Measurements from ENCODE around the gene GRAMD4. TPM values are rescaled to one million over a fixed set of nuclear protein-coding genes. Genes with fewer than 3 reads are reported as not detected.

GRAMD4 gene
- total RNA-seq, 1 donor from 2014 or later, result 65.9 TPM

- intact Hi-C loops (cut with micrococcal nuclease), result no loop called here
Measured at GRCh38 chr22:46708766-46709330, 88.7 kb downstream of the GRAMD4 start.

GRCh38 chr22:46710806-46711205 is 90.6 kb downstream of the GRAMD4 start:
- intact Hi-C loops (cut with micrococcal nuclease), result no loop called here

- intact Hi-C loops (cut with micrococcal nuclease), result no loop called here
Measured at GRCh38 chr22:46712288-46712687, 92.1 kb downstream of the GRAMD4 start.

GRCh38 chr22:46714550-46714949 is 94.4 kb downstream of the GRAMD4 start:
- intact Hi-C loops (cut with micrococcal nuclease), result no loop called here

GRCh38 chr22:46719921-46720320 is 99.7 kb downstream of the GRAMD4 start:
- intact Hi-C loops (cut with micrococcal nuclease), result no loop called here

GRCh38 chr22:46721501-46722085 is 101.4 kb downstream of the GRAMD4 start:
- intact Hi-C loops (cut with micrococcal nuclease), result no loop called here

- intact Hi-C loops (cut with micrococcal nuclease), result no loop called here
Measured at GRCh38 chr22:46723882-46724281, 103.7 kb downstream of the GRAMD4 start.

- intact Hi-C loops (cut with micrococcal nuclease), result no loop called here
Measured at GRCh38 chr22:46725096-46725495, 104.9 kb downstream of the GRAMD4 start.

- intact Hi-C loops (cut with micrococcal nuclease), result no loop called here
Measured at GRCh38 chr22:46726066-46726985, 106.1 kb downstream of the GRAMD4 start.

GRCh38 chr22:46726986-46727317 is 106.8 kb downstream of the GRAMD4 start:
- intact Hi-C loops (cut with micrococcal nuclease), result no loop called here

- intact Hi-C loops (cut with micrococcal nuclease), result no loop called here
Measured at GRCh38 chr22:46727813-46728364, 107.7 kb downstream of the GRAMD4 start.

- intact Hi-C loops (cut with micrococcal nuclease), result no loop called here
Measured at GRCh38 chr22:46728470-46728869, 108.3 kb downstream of the GRAMD4 start.

Other genes with a start within 250 kb of the GRAMD4 start
- 0.41 and 0.47 TPM in 2 replicates for gene CELSR1, start 82.8 kb upstream of the GRAMD4 start, total RNA-seq
- gene CERK, start 117.9 kb downstream of the GRAMD4 start, total RNA-seq, result 64.5 and 65.1 TPM in 2 replicates
- gene TBC1D22A, start 142.3 kb downstream of the GRAMD4 start, total RNA-seq, result 39.2 and 39.3 TPM in 2 replicates